Astrocyte (in vitro differentiated cells and primary cell): ENCODE data around the gene CYP3A7.
"Not testable (repeated sequence)": the region's sequence is repeated elsewhere in the genome, so short reads cannot be mapped to it uniquely, and the experiment has no call there.

Experiments
- EZH2 ChIP-seq: IDR thresholded peaks from 2 replicates; pipeline ENCODE4 v1.6.1; 2012; ENCODE audit warnings: mild to moderate bottlenecking, low read length, inconsistent platforms; ENCODE audit not compliant: insufficient read depth
- TF ChIP-seq, protein P1 (sequence below): IDR thresholded peaks from 2 replicates; pipeline ENCODE4 v1.5.1; 2011; ENCODE audit warnings: low read depth, mild to moderate bottlenecking, inconsistent platforms, low read length, moderate library complexity; ENCODE audit not compliant: insufficient read depth

DNA sequence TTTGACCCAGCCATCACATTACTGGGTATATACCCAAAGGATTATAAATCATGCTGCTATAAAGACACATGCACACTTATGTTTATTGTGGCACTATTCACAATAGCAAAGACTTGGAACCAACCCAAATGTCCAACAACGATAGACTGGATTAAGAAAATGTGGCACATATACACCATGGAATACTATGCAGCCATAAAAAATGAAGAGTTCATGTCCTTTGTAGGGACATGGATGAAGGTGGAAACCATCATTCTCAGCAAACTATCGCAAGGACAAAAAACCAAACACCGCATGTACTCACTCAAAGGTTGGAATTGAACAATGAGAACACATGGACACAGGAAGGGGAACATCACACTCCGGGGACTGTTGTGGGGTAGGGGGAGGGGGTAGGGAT is 44.1 kb downstream of the CYP3A7 start:
- TF ChIP-seq, protein P1, sequence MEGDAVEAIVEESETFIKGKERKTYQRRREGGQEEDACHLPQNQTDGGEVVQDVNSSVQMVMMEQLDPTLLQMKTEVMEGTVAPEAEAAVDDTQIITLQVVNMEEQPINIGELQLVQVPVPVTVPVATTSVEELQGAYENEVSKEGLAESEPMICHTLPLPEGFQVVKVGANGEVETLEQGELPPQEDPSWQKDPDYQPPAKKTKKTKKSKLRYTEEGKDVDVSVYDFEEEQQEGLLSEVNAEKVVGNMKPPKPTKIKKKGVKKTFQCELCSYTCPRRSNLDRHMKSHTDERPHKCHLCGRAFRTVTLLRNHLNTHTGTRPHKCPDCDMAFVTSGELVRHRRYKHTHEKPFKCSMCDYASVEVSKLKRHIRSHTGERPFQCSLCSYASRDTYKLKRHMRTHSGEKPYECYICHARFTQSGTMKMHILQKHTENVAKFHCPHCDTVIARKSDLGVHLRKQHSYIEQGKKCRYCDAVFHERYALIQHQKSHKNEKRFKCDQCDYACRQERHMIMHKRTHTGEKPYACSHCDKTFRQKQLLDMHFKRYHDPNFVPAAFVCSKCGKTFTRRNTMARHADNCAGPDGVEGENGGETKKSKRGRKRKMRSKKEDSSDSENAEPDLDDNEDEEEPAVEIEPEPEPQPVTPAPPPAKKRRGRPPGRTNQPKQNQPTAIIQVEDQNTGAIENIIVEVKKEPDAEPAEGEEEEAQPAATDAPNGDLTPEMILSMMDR, result not testable (repeated sequence)
- not testable (repeated sequence) for TF ChIP-seq EZH2
